ENCODE measurements around the gene DPYSL3. TPM values are rescaled to one million over a fixed set of nuclear protein-coding genes. Genes with fewer than 3 reads are reported as not detected.
A peak's percentile ranks its signal among the peaks of the same experiment; 100 is the strongest.

DPYSL3 gene
- total RNA-seq, 1 experiment from 2014 or later: 24.8 TPM

DNA sequence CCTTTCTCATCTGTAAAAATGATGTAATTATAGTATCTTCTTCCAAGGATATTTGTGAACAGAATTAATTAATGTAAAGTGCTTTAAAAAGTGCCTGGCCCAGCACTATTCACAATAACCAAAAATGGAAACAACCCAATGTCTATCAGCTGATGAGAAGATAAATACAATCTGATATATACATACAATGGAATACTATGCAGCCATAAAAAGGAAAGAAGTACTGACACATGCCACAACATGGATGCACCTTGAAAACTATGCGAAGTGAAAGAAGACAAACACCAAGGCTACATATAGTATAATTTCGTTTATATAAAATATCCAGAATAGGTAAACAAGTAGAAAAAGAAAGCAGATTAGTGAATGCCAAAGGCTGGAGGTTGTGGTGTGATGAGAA, 24.1 kb downstream of the DPYSL3 start:
- H3K36me3 ChIP-seq (ENCODE audit: insufficient read depth, low read length, poor library complexity, severe bottlenecking): no peaks in the 10 kb centered on the region
- H3K4me3 ChIP-seq (ENCODE audit: low read depth, low read length, poor library complexity, severe bottlenecking): no peak overlapping the region
- H3K9me3 ChIP-seq (ENCODE audit: low read depth, low read length, poor library complexity, severe bottlenecking): no peaks in the 10 kb centered on the region
- intact Hi-C loops (cut with micrococcal nuclease; ENCODE audit: unreplicated experiment): no loop called here
- no peak for DNase-seq (ENCODE audit: low spot score)
- no peak for TF ChIP-seq EZH2 (IDR thresholded peaks at IDR 0.05; ENCODE audit: borderline replicate concordance, low read depth, low read length, poor library complexity, severe bottlenecking)
- TF ChIP-seq, protein P1, sequence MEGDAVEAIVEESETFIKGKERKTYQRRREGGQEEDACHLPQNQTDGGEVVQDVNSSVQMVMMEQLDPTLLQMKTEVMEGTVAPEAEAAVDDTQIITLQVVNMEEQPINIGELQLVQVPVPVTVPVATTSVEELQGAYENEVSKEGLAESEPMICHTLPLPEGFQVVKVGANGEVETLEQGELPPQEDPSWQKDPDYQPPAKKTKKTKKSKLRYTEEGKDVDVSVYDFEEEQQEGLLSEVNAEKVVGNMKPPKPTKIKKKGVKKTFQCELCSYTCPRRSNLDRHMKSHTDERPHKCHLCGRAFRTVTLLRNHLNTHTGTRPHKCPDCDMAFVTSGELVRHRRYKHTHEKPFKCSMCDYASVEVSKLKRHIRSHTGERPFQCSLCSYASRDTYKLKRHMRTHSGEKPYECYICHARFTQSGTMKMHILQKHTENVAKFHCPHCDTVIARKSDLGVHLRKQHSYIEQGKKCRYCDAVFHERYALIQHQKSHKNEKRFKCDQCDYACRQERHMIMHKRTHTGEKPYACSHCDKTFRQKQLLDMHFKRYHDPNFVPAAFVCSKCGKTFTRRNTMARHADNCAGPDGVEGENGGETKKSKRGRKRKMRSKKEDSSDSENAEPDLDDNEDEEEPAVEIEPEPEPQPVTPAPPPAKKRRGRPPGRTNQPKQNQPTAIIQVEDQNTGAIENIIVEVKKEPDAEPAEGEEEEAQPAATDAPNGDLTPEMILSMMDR (conservative IDR thresholded peaks at IDR 0.05; ENCODE audit: low read depth, low read length): no peak
- peaks cover 18% of the 10 kb centered on the region for H3K4me1 ChIP-seq (ENCODE audit: insufficient read depth, low read length, poor library complexity, severe bottlenecking)
- no peaks in the 10 kb centered on the region for H3K27me3 ChIP-seq (replicated peaks; ENCODE audit: insufficient read depth, low read depth, low read length, poor library complexity)
- BruUV-seq (replicated peaks): no TSS peak
- ChIA-PET POLR2A (ENCODE audit: low non-redundant PET) (no interaction called here), CTCF (no interaction called here)
- no peak overlapping the region for H3K27ac ChIP-seq (ENCODE audit: low read depth, low read length, poor library complexity, severe bottlenecking)

DNA sequence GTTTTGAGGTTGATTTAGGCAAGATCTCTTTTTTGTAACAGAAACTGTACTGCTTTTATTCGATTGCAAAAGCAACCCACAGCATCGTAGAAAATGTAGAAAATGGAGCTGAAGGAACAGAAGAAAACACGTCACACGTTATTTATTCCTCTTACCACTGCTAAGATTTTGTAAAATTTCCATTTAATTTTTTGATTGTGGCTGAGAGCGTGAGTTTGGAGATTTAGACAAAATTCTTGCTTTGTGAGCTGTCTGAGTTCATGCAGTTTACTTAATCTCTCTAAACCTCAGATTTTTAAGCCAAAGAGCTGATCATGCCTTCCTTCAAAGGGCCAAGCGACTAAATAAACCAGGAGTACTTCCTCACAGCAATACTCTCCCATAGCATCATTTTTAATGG, 24.8 kb downstream of the DPYSL3 start:
- POLR2A ChIA-PET (ENCODE audit: low non-redundant PET): no interaction called here
- BruUV-seq (replicated peaks): no TSS peak
- no peak overlapping the region for H3K4me3 ChIP-seq (ENCODE audit: low read depth, low read length, poor library complexity, severe bottlenecking)
- peaks cover 18% of the 10 kb centered on the region for H3K4me1 ChIP-seq (ENCODE audit: insufficient read depth, low read length, poor library complexity, severe bottlenecking)
- no peaks in the 10 kb centered on the region for H3K9me3 ChIP-seq (ENCODE audit: low read depth, low read length, poor library complexity, severe bottlenecking)
- intact Hi-C loops (cut with micrococcal nuclease; ENCODE audit: unreplicated experiment): no loop called here
- no peak for DNase-seq (ENCODE audit: low spot score)
- peak overlapping the region; percentile 21 for H3K27ac ChIP-seq (ENCODE audit: low read depth, low read length, poor library complexity, severe bottlenecking)
- no peaks in the 10 kb centered on the region for H3K36me3 ChIP-seq (ENCODE audit: insufficient read depth, low read length, poor library complexity, severe bottlenecking)
- CTCF ChIA-PET: no interaction called here
- TF ChIP-seq, protein P1 (conservative IDR thresholded peaks at IDR 0.05; ENCODE audit: low read depth, low read length): no peak
- TF ChIP-seq EZH2 (IDR thresholded peaks at IDR 0.05; ENCODE audit: borderline replicate concordance, low read depth, low read length, poor library complexity, severe bottlenecking): no peak
- no peaks in the 10 kb centered on the region for H3K27me3 ChIP-seq (replicated peaks; ENCODE audit: insufficient read depth, low read depth, low read length, poor library complexity)

DNA sequence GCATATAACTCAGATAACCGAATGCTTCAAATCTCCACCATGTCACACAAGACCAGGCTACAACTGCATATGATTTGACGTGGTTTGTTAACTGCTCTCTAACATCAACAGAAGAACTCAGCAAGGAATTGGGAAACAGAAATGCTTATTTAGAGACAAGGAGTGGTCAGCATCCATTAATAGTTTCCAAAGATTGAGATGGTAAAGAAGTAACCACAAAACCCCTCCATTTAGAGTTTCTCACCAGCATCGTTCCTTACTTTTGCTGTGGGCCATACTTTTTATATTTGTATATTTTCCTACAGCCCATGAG, 25.2 kb downstream of the DPYSL3 start:
- BruUV-seq (replicated peaks): no TSS peak
- intact Hi-C loops (cut with micrococcal nuclease; ENCODE audit: unreplicated experiment): no loop called here
- no peaks in the 10 kb centered on the region for H3K36me3 ChIP-seq (ENCODE audit: insufficient read depth, low read length, poor library complexity, severe bottlenecking)
- no peaks in the 10 kb centered on the region for H3K9me3 ChIP-seq (ENCODE audit: low read depth, low read length, poor library complexity, severe bottlenecking)
- H3K27me3 ChIP-seq (replicated peaks; ENCODE audit: insufficient read depth, low read depth, low read length, poor library complexity): no peaks in the 10 kb centered on the region
- no peak for TF ChIP-seq EZH2 (IDR thresholded peaks at IDR 0.05; ENCODE audit: borderline replicate concordance, low read depth, low read length, poor library complexity, severe bottlenecking)
- TF ChIP-seq, protein P1 (conservative IDR thresholded peaks at IDR 0.05; ENCODE audit: low read depth, low read length): no peak
- CTCF ChIA-PET: no interaction called here
- no peak overlapping the region for H3K4me3 ChIP-seq (ENCODE audit: low read depth, low read length, poor library complexity, severe bottlenecking)
- POLR2A ChIA-PET (ENCODE audit: low non-redundant PET): no interaction called here
- peaks cover 22% of the 10 kb centered on the region for H3K4me1 ChIP-seq (ENCODE audit: insufficient read depth, low read length, poor library complexity, severe bottlenecking)
- DNase-seq (ENCODE audit: low spot score): no peak
- H3K27ac ChIP-seq (ENCODE audit: low read depth, low read length, poor library complexity, severe bottlenecking): peak overlapping the region; percentile 21
